COLO668 (cell line): ENCODE results near the gene REM1.

Experiments used
- DNase-seq: peaks from one replicate; lab custom pipeline; 2025; ENCODE audit not compliant: unreplicated experiment; lab: John Stamatoyannopoulos, UW

The REM1 gene

DNA sequence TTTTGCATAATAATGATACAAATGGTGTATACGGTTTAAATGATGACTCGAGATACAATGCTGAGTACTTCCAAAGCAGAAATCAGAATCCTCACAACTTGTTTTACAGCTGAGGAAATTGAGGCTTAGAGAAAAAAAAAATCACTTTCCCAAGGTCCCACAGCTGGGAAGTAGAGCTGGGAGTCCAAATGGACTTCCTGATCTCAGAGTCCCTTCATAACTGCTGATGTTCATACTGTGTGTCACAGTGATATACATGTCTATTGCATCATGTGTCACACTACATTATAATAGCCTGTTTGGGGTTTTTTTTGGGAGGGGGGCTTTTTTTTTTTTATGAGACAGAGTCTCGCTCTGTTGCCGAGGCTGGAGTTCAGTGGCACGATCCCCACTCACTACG is 47.6 kb downstream of the REM1 start:
- DNase-seq = no peak

DNA sequence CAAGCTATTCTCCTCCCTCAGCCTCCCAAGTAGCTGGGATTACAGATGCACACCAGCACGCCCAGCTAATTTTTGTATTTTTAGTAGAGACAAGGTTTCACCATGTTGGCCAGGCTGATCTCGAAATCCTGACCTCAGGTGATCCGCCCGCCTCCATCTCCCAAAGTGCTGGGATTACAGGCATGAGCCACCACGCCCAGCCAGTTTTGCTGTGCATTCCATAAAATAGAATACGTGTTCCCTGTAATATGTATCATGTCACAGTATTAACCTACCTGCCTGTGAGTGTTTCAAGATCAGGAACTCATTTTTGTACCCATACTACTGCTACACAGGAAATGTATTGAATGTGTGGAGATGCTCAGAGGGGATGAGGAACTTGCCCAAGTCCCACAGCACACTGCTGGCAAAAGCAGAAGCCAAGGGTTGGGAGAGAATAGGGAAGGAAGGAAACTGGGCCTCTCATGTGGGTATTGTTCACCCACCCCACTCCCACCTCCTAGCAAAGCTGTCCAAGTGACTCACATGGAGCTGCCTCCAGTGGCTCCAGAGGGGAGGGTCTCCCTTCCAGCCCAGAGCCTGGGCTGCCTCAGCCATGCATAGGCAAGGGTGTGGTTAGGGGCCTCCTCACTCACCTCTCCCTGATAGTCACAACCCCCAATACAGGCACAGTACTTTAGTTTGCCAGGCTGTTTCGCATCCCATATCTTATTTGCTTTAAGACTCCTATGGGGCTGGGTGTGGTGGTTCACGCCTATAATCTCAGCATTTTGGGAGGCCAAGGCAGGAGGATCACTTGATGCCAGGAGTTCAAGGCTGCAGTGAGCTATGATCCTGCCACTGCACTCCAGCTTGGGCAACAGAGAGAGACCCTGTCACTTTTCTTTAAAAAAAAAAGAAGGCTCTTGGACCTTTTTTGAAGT is 48.5 kb downstream of the REM1 start:
- DNase-seq = no peak

DNA sequence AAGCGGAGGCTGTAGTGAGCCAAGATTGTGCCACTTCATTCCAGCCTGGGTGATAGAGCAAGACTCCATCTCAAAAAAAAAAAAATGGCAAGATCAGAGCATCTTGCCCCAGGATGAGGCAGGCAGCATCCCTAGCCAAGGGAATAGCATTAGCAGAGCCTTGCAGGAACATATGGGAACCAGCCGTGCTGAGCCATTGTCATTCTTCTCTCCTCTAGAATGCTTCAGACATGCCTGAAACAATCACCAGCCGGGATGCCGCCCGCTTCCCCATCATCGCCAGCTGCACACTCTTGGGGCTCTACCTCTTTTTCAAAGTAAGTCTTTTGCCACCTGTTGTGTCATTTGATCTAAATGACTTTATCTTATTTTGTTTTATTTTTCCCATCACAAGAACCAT is 52.2 kb downstream of the REM1 start:
- DNase-seq = no peak
